Neural cell (in vitro differentiated cells): ENCODE results near the gene FNBP1.

Experiments used
- POLR2AphosphoS5 ChIP-seq: IDR thresholded peaks from 2 replicates; pipeline ENCODE4 v1.6.1; 2012
- REST ChIP-seq: IDR thresholded peaks from 2 replicates; pipeline ENCODE4 v1.6.1; 2012; ENCODE audit warnings: borderline replicate concordance
- TF ChIP-seq, protein P1 (sequence below): fragments of 450-650 bp; IDR thresholded peaks from 2 replicates; pipeline ENCODE4 v1.5.1; 2014; ENCODE audit warnings: antibody characterized with exemption, mild to moderate bottlenecking, moderate library complexity; ENCODE audit not compliant: poor library complexity, severe bottlenecking

- TF ChIP-seq, protein P1, sequence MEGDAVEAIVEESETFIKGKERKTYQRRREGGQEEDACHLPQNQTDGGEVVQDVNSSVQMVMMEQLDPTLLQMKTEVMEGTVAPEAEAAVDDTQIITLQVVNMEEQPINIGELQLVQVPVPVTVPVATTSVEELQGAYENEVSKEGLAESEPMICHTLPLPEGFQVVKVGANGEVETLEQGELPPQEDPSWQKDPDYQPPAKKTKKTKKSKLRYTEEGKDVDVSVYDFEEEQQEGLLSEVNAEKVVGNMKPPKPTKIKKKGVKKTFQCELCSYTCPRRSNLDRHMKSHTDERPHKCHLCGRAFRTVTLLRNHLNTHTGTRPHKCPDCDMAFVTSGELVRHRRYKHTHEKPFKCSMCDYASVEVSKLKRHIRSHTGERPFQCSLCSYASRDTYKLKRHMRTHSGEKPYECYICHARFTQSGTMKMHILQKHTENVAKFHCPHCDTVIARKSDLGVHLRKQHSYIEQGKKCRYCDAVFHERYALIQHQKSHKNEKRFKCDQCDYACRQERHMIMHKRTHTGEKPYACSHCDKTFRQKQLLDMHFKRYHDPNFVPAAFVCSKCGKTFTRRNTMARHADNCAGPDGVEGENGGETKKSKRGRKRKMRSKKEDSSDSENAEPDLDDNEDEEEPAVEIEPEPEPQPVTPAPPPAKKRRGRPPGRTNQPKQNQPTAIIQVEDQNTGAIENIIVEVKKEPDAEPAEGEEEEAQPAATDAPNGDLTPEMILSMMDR = no peak
- TF ChIP-seq POLR2AphosphoS5 (no peak), REST (no peak)
Observed at GRCh38 chr9:130024597-130024994, 18.4 kb downstream of the FNBP1 start.
